SKM-1 treated with dmso at 0.1 percent for 144 hours (cell line): ENCODE measurements around the gene MELK.
"Not testable (repeated sequence)": the region's sequence is repeated elsewhere in the genome, so short reads cannot be mapped to it uniquely, and the experiment has no call there.

ENCODE experiments used
- DNase-seq: peaks from one replicate; lab custom pipeline; 2025; ENCODE audit not compliant: unreplicated experiment; lab: John Stamatoyannopoulos, UW

MELK gene

GRCh38 chr9:36572515-36573418, at the start of gene MELK:
Gene MELK, plus strand, starts transcription at chr9:36572895. Its CDS starts 8,787 bp downstream, at chr9:36581682.
- DNase-seq = peak; percentile 69

- DNase-seq = no peak
Observed at GRCh38 chr9:36530224-36530623, 42.5 kb upstream of the MELK start.

- DNase-seq = no peak
Observed at GRCh38 chr9:36532353-36532752, 40.3 kb upstream of the MELK start.

GRCh38 chr9:36533726-36534125, 39.0 kb upstream of the MELK start:
- not testable (repeated sequence) for DNase-seq

GRCh38 chr9:36535107-36535506, 37.6 kb upstream of the MELK start:
- DNase-seq = no peak

GRCh38 chr9:36537861-36538260, 34.8 kb upstream of the MELK start:
- no peak for DNase-seq

- DNase-seq = no peak
Observed at GRCh38 chr9:36542355-36542754, 30.3 kb upstream of the MELK start.

GRCh38 chr9:36543916-36544315, 28.8 kb upstream of the MELK start:
- DNase-seq = no peak

- DNase-seq = no peak
Observed at GRCh38 chr9:36547598-36547997, 25.1 kb upstream of the MELK start.

- DNase-seq = no peak
Observed at GRCh38 chr9:36548454-36548853, 24.2 kb upstream of the MELK start.

- no peak for DNase-seq
Observed at GRCh38 chr9:36550135-36550534, 22.6 kb upstream of the MELK start.

GRCh38 chr9:36550631-36551098, 22.0 kb upstream of the MELK start:
- not testable (repeated sequence) for DNase-seq

GRCh38 chr9:36551129-36551528, 21.6 kb upstream of the MELK start:
- DNase-seq = no peak

GRCh38 chr9:36551910-36552309, 20.8 kb upstream of the MELK start:
- DNase-seq = no peak

GRCh38 chr9:36559036-36559695, 13.5 kb upstream of the MELK start:
- DNase-seq = no peak

- DNase-seq = no peak
Observed at GRCh38 chr9:36560771-36561170, 11.9 kb upstream of the MELK start.

- DNase-seq = not testable (repeated sequence)
Observed at GRCh38 chr9:36562801-36563200, 9.9 kb upstream of the MELK start.

- no peak for DNase-seq
Observed at GRCh38 chr9:36566813-36567221, 5.9 kb upstream of the MELK start.

GRCh38 chr9:36568681-36569080, 4.0 kb upstream of the MELK start:
- not testable (repeated sequence) for DNase-seq

- no peak for DNase-seq
Observed at GRCh38 chr9:36571333-36571732, 1.4 kb upstream of the MELK start.

- DNase-seq = not testable (repeated sequence)
Observed at GRCh38 chr9:36574045-36574444, 1.4 kb downstream of the MELK start.

GRCh38 chr9:36575411-36575882, 2.8 kb downstream of the MELK start:
- DNase-seq = no peak
